Measurements from ENCODE around the gene MARCHF4. TPM values are rescaled to one million over a fixed set of nuclear protein-coding genes. Genes with fewer than 3 reads are reported as not detected.

Gene MARCHF4
- total RNA-seq, 4 donors from 2014 or later, result 0.15 TPM; not detected in 3

GRCh38 chr2:216399621-216400020 is 27.3 kb upstream of the MARCHF4 start:
- intact Hi-C loops (cut with DNase I), result no loop called here
- H3K27ac ChIP-seq, result no peak overlapping the region
- H3K36me3 ChIP-seq, result no peaks in the 10 kb centered on the region
- 69 to 90% methylated on average over 1 of the region's 1 CpG for WGBS, 2 donors
- H3K27me3 ChIP-seq, result no peaks in the 10 kb centered on the region
- H3K4me1 ChIP-seq, result no peaks in the 10 kb centered on the region
- DNase-seq, result no peak
- H3K4me3 ChIP-seq (replicated peaks in 1 of 3), result no peak overlapping the region
- no peaks in the 10 kb centered on the region for H3K9me3 ChIP-seq
- TF ChIP-seq CTCF (IDR thresholded peaks at IDR 0.05) (no peak), POLR2A (IDR thresholded peaks at IDR 0.05) (no peak)

- Histone ChIP-seq H3K4me1 (no peaks in the 10 kb centered on the region), H3K36me3 (no peaks in the 10 kb centered on the region), H3K9me3 (no peaks in the 10 kb centered on the region), H3K27me3 (no peaks in the 10 kb centered on the region), H3K27ac (no peak overlapping the region), H3K4me3 (replicated peaks in 1 of 3) (no peak overlapping the region)
- WGBS, 2 donors, result 92 to 94% methylated on average over 6 of the region's 6 CpGs
- TF ChIP-seq POLR2A (IDR thresholded peaks at IDR 0.05) (no peak), CTCF (IDR thresholded peaks at IDR 0.05) (no peak)
- intact Hi-C loops (cut with DNase I), result no loop called here
- no peak for DNase-seq
These were observed 22.6 kb upstream of the MARCHF4 start for GRCh38 chr2:216394881-216395280.

GRCh38 chr2:216392945-216393840 is 20.9 kb upstream of the MARCHF4 start:
- DNase-seq, result no peak
- H3K27ac ChIP-seq, result no peak overlapping the region
- TF ChIP-seq CTCF (IDR thresholded peaks at IDR 0.05) (no peak), POLR2A (IDR thresholded peaks at IDR 0.05) (no peak)
- H3K9me3 ChIP-seq, result no peaks in the 10 kb centered on the region
- no peaks in the 10 kb centered on the region for H3K27me3 ChIP-seq
- no peak overlapping the region for H3K4me3 ChIP-seq (replicated peaks in 1 of 3)
- intact Hi-C loops (cut with DNase I), result no loop called here
- no peaks in the 10 kb centered on the region for H3K36me3 ChIP-seq
- H3K4me1 ChIP-seq, result no peaks in the 10 kb centered on the region
- WGBS, 2 donors, result 82 to 88% methylated on average over 12 of the region's 12 CpGs

- Histone ChIP-seq H3K27me3 (no peaks in the 10 kb centered on the region), H3K36me3 (no peaks in the 10 kb centered on the region), H3K4me1 (no peaks in the 10 kb centered on the region), H3K4me3 (replicated peaks in 1 of 3) (no peak overlapping the region), H3K27ac (no peak overlapping the region), H3K9me3 (no peaks in the 10 kb centered on the region)
- DNase-seq, result no peak
- intact Hi-C loops (cut with DNase I), result no loop called here
- 86 to 89% methylated on average over 6 of the region's 6 CpGs for WGBS, 2 donors
- TF ChIP-seq POLR2A (IDR thresholded peaks at IDR 0.05) (no peak), CTCF (IDR thresholded peaks at IDR 0.05) (no peak)
These were observed 19.8 kb upstream of the MARCHF4 start for GRCh38 chr2:216392018-216392562.

GRCh38 chr2:216391401-216391800 is 19.1 kb upstream of the MARCHF4 start:
- Histone ChIP-seq H3K27ac (no peak overlapping the region), H3K27me3 (no peaks in the 10 kb centered on the region), H3K36me3 (no peaks in the 10 kb centered on the region), H3K4me3 (replicated peaks in 1 of 3) (no peak overlapping the region), H3K9me3 (no peaks in the 10 kb centered on the region), H3K4me1 (no peaks in the 10 kb centered on the region)
- no peak for TF ChIP-seq POLR2A (IDR thresholded peaks at IDR 0.05)
- TF ChIP-seq CTCF (IDR thresholded peaks at IDR 0.05), result no peak
- no peak for DNase-seq
- intact Hi-C loops (cut with DNase I), result no loop called here
- WGBS, 2 donors, result 91 to 93% methylated on average over 6 of the region's 6 CpGs

All from thyroid gland (tissue), 4 donors.